Neuron (in vitro differentiated cells): ENCODE measurements around the gene RAB9A.
"Not testable (repeated sequence)": the region's sequence is repeated elsewhere in the genome, so short reads cannot be mapped to it uniquely, and the experiment has no call there.

Source experiments
- H2AFZ ChIP-seq: one replicate; pipeline ENCODE4 v1.6.1; 2013; ENCODE audit warnings: low read depth, mild to moderate bottlenecking, inconsistent platforms, low read length, moderate library complexity
- H3K27me3 ChIP-seq: one replicate; pipeline ENCODE4 v1.6.1; 2013; ENCODE audit warnings: low read length; ENCODE audit not compliant: insufficient read depth
- H3K36me3 ChIP-seq: one replicate; pipeline ENCODE4 v1.6.1; 2013; ENCODE audit warnings: low read length; ENCODE audit not compliant: insufficient read depth
- H3K4me1 ChIP-seq: one replicate; pipeline ENCODE4 v1.6.1; 2013; ENCODE audit warnings: low read length; ENCODE audit not compliant: insufficient read depth
- H3K4me3 ChIP-seq: 2 replicates; pipeline ENCODE4 v1.5.1; 2013; ENCODE audit warnings: mild to moderate bottlenecking, low read length, moderate library complexity
- H3K9me3 ChIP-seq: one replicate; pipeline ENCODE4 v1.6.1; 2013; ENCODE audit warnings: low read length

RAB9A gene

GRCh38 chrX:13655674-13656073, 33.3 kb upstream of the RAB9A start:
- Histone ChIP-seq H3K27me3 (no peaks in the 10 kb centered on the region), H3K36me3 (no peaks in the 10 kb centered on the region), H3K4me3 (no peak overlapping the region), H3K4me1 (peaks cover 13% of the 10 kb centered on the region), H3K9me3 (no peaks in the 10 kb centered on the region), H2AFZ (no peak overlapping the region)

DNA sequence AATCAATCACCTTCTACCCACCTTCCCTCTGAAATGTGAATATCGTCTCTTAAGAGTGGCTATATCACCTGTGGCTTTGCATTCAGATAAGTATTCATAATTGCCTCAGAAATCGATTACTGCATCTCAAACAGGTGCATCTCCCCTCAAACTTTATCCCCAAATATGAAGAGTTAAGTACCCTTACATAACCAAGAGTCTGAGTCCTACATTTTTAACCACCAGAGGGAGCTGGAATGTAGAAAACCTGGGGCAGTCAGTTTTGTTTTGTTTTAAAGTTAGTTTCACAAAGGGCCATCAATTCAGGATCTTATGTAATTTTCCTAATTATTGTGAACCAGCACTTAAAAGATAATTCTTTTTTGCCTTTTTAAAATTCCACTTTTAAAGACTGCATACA, 30.3 kb upstream of the RAB9A start:
- no peaks in the 10 kb centered on the region for H3K27me3 ChIP-seq

GRCh38 chrX:13659063-13659462, 29.9 kb upstream of the RAB9A start:
- Histone ChIP-seq H3K4me1 (peaks cover 5% of the 10 kb centered on the region), H3K36me3 (no peaks in the 10 kb centered on the region), H3K4me3 (no peak overlapping the region), H2AFZ (peak overlapping the region; percentile 72), H3K9me3 (no peaks in the 10 kb centered on the region), H3K27me3 (no peaks in the 10 kb centered on the region)

More for the DNA sequence above, 30.3 kb upstream of the RAB9A start:
- Histone ChIP-seq H3K4me3 (no peak overlapping the region), H3K9me3 (no peaks in the 10 kb centered on the region), H3K36me3 (no peaks in the 10 kb centered on the region), H2AFZ (peak overlapping the region; percentile 72), H3K4me1 (peaks cover 9% of the 10 kb centered on the region)

GRCh38 chrX:13661735-13662288, 27.1 kb upstream of the RAB9A start:
- H2AFZ ChIP-seq: no peak overlapping the region
- no peak overlapping the region for H3K4me3 ChIP-seq
- H3K36me3 ChIP-seq: no peaks in the 10 kb centered on the region
- no peaks in the 10 kb centered on the region for H3K9me3 ChIP-seq
- H3K27me3 ChIP-seq: no peaks in the 10 kb centered on the region
- peaks cover 5% of the 10 kb centered on the region for H3K4me1 ChIP-seq

DNA sequence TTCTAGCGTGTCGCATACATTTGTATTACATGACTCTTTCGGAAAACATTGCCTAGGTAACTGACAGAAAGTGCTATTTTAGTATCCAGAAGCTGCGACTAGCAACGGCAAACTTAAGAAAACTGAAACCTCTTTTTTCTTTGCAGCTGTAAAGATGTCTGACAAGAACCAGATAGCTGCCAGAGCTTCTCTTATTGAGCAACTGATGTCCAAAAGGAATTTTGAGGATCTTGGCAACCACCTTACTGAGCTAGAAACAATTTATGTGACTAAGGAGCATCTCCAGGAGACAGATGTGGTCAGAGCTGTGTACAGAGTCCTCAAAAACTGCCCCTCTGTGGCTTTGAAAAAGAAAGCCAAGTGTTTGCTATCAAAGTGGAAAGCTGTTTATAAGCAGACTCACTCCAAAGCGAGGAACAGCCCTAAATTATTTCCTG, 26.6 kb upstream of the RAB9A start:
- H3K4me3 ChIP-seq: no peak overlapping the region

GRCh38 chrX:13664020-13664419, 24.9 kb upstream of the RAB9A start:
- peaks cover 2% of the 10 kb centered on the region for H3K4me1 ChIP-seq
- H2AFZ ChIP-seq: no peak overlapping the region
- H3K9me3 ChIP-seq: no peaks in the 10 kb centered on the region
- no peaks in the 10 kb centered on the region for H3K36me3 ChIP-seq
- no peaks in the 10 kb centered on the region for H3K27me3 ChIP-seq
- no peak overlapping the region for H3K4me3 ChIP-seq

More for the DNA sequence above, 26.6 kb upstream of the RAB9A start:
- no peaks in the 10 kb centered on the region for H3K27me3 ChIP-seq
- H2AFZ ChIP-seq: no peak overlapping the region
- H3K9me3 ChIP-seq: no peaks in the 10 kb centered on the region
- peaks cover 5% of the 10 kb centered on the region for H3K4me1 ChIP-seq
- no peaks in the 10 kb centered on the region for H3K36me3 ChIP-seq

DNA sequence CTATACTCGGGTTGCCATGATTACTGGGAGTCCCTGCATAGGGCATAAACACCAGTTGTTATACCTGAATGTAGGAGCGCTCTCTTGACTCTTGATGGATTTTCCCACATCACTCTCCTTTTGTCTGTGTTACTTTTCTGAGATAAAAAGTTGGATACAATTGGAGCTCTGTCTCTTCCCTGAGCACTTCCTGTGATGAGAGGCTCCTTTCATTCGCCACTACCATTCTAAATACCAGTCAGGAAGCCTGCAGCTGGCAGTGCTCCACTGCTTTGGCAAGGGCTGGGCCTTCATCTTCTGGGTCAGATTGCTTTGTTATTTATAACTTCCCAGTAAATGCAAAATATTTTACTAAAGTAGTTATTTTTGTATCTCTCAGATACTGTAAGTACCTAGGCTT, 22.1 kb upstream of the RAB9A start:
- no peaks in the 10 kb centered on the region for H3K4me1 ChIP-seq
- no peak overlapping the region for H3K4me3 ChIP-seq
- no peaks in the 10 kb centered on the region for H3K27me3 ChIP-seq
- H2AFZ ChIP-seq: no peak overlapping the region
- H3K9me3 ChIP-seq: no peaks in the 10 kb centered on the region
- no peaks in the 10 kb centered on the region for H3K36me3 ChIP-seq

GRCh38 chrX:13667919-13668318, 21.0 kb upstream of the RAB9A start:
- no peaks in the 10 kb centered on the region for H3K27me3 ChIP-seq
- H3K4me3 ChIP-seq: no peak overlapping the region
- H3K36me3 ChIP-seq: no peaks in the 10 kb centered on the region
- H2AFZ ChIP-seq: no peak overlapping the region
- H3K4me1 ChIP-seq: no peaks in the 10 kb centered on the region
- H3K9me3 ChIP-seq: no peaks in the 10 kb centered on the region

GRCh38 chrX:13669246-13669737, 19.6 kb upstream of the RAB9A start:
- Histone ChIP-seq H3K27me3 (no peaks in the 10 kb centered on the region), H3K9me3 (no peaks in the 10 kb centered on the region), H3K4me1 (no peaks in the 10 kb centered on the region), H3K36me3 (no peaks in the 10 kb centered on the region), H3K4me3 (no peak overlapping the region), H2AFZ (no peak overlapping the region)

GRCh38 chrX:13669755-13670154, 19.2 kb upstream of the RAB9A start:
- H2AFZ ChIP-seq: not testable (repeated sequence)

GRCh38 chrX:13670197-13670596, 18.7 kb upstream of the RAB9A start:
- Histone ChIP-seq H2AFZ (no peak overlapping the region), H3K4me1 (no peaks in the 10 kb centered on the region), H3K36me3 (no peaks in the 10 kb centered on the region), H3K27me3 (no peaks in the 10 kb centered on the region), H3K9me3 (no peaks in the 10 kb centered on the region), H3K4me3 (no peak overlapping the region)

More at GRCh38 chrX:13669755-13670154, 19.2 kb upstream of the RAB9A start:
- not testable (repeated sequence) for H3K9me3 ChIP-seq, H3K4me1 ChIP-seq, H3K36me3 ChIP-seq, H3K27me3 ChIP-seq, H3K4me3 ChIP-seq

GRCh38 chrX:13673016-13673415, 15.9 kb upstream of the RAB9A start:
- H3K36me3 ChIP-seq: no peaks in the 10 kb centered on the region
- H3K4me3 ChIP-seq: no peak overlapping the region
- no peaks in the 10 kb centered on the region for H3K4me1 ChIP-seq
- H3K9me3 ChIP-seq: no peaks in the 10 kb centered on the region
- no peaks in the 10 kb centered on the region for H3K27me3 ChIP-seq
- no peak overlapping the region for H2AFZ ChIP-seq

DNA sequence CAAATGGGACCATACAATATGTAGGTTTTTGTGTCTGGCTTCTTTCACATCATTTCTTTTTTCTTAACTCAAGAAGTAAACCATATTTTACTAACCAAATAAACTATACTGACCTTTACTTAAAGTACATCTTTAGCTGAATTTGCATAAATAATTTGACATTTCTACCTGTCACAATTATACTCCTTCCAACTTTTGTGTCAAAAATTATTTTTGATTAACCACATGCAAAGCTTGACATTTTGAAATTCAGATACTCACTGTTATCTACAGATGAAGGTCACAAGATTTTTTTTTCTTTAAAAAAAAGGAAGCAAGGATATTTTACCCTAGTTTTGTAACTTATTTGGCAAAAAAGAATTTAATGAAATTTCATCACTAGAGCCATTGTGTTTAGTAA, 12.0 kb upstream of the RAB9A start:
- H3K27me3 ChIP-seq: no peaks in the 10 kb centered on the region
- no peaks in the 10 kb centered on the region for H3K9me3 ChIP-seq
- H2AFZ ChIP-seq: no peak overlapping the region
- no peak overlapping the region for H3K4me3 ChIP-seq
- H3K36me3 ChIP-seq: no peaks in the 10 kb centered on the region
- no peaks in the 10 kb centered on the region for H3K4me1 ChIP-seq

GRCh38 chrX:13679700-13680099, 9.2 kb upstream of the RAB9A start:
- H3K9me3 ChIP-seq, H3K36me3 ChIP-seq, H2AFZ ChIP-seq, H3K4me3 ChIP-seq, H3K27me3 ChIP-seq, H3K4me1 ChIP-seq: not testable (repeated sequence)
